Mesenchymal stem cell (in vitro differentiated cells and primary cell): ENCODE results near the gene IRF4.

Experiments
- DNase-seq: peaks from one replicate; pipeline ENCODE4 v3.0.0-alpha.2; 2013
- H2AFZ ChIP-seq: one replicate; pipeline ENCODE4 v1.6.1; 2013; ENCODE audit warnings: low read depth, mild to moderate bottlenecking, control low read depth, inconsistent platforms, low read length, moderate library complexity
- H2AK5ac ChIP-seq: 2 replicates; pipeline ENCODE4 v1.6.1; 2013; ENCODE audit warnings: low read length, moderate library complexity, mild to moderate bottlenecking, inconsistent platforms; ENCODE audit not compliant: severe bottlenecking
- H2BK120ac ChIP-seq: one replicate; pipeline ENCODE4 v1.6.1; 2013; ENCODE audit warnings: low read depth, mild to moderate bottlenecking, inconsistent platforms, low read length, moderate library complexity
- H2BK12ac ChIP-seq, 2 experiments: one replicate each; pipeline ENCODE4 v1.6.1; 2013; ENCODE audit warnings: inconsistent platforms in 2 of 2, low read length in 2 of 2, mild to moderate bottlenecking in 2 of 2, moderate library complexity in 2 of 2, control low read depth in 1 of 2
- H2BK15ac ChIP-seq: one replicate; pipeline ENCODE4 v1.6.1; 2013; ENCODE audit warnings: mild to moderate bottlenecking, low read depth, inconsistent platforms; ENCODE audit not compliant: poor library complexity, severe bottlenecking
- H2BK5ac ChIP-seq: 2 replicates; pipeline ENCODE4 v1.6.1; 2013; ENCODE audit warnings: low read depth, mild to moderate bottlenecking, low read length, control low read depth, inconsistent platforms; ENCODE audit not compliant: poor library complexity, severe bottlenecking
- H3K14ac ChIP-seq, 2 experiments: one replicate each; pipeline ENCODE4 v1.6.1; 2013; ENCODE audit warnings: inconsistent platforms in 2 of 2, low read length in 2 of 2, control low read depth in 1 of 2, mild to moderate bottlenecking in 1 of 2, moderate library complexity in 1 of 2
- H3K18ac ChIP-seq, 2 experiments: one replicate each; pipeline ENCODE4 v1.6.1; 2013; ENCODE audit warnings: inconsistent platforms in 2 of 2, low read length in 2 of 2, control low read depth in 1 of 2, low read depth in 1 of 2, mild to moderate bottlenecking in 1 of 2
- H3K23ac ChIP-seq, 2 experiments: one replicate each; pipeline ENCODE4 v1.6.1; 2013; ENCODE audit warnings: inconsistent platforms in 2 of 2, low read length in 2 of 2, mild to moderate bottlenecking in 2 of 2, moderate library complexity in 2 of 2, control low read depth in 1 of 2
- H3K27ac ChIP-seq: 2 replicates; pipeline ENCODE4 v1.5.1; 2013; ENCODE audit warnings: mild to moderate bottlenecking, moderate library complexity, low read length, control low read depth, inconsistent platforms; ENCODE audit not compliant: poor library complexity, severe bottlenecking
- H3K27me3 ChIP-seq, 2 experiments: 2 replicates each; pipeline versions ENCODE4 v1.6.1 to v1.7.0; 2013; ENCODE audit warnings: low read length in 2 of 2, mild to moderate bottlenecking in 2 of 2, moderate library complexity in 2 of 2, control low read depth in 1 of 2, inconsistent platforms in 1 of 2; ENCODE audit not compliant: control insufficient read depth in 1 of 2, insufficient read depth in 1 of 2
- H3K36me3 ChIP-seq, 2 experiments: 2 replicates each; pipeline versions ENCODE4 v1.6.1 to v1.7.0; 2013; ENCODE audit warnings: low read length in 2 of 2, control low read depth in 1 of 2, inconsistent platforms in 1 of 2, low read depth in 1 of 2, mild to moderate bottlenecking in 1 of 2; ENCODE audit not compliant: insufficient read depth in 2 of 2, control insufficient read depth in 1 of 2
- H3K4ac ChIP-seq, 2 experiments: one replicate each; pipeline ENCODE4 v1.6.1; 2013; ENCODE audit warnings: inconsistent platforms in 2 of 2, low read length in 2 of 2, mild to moderate bottlenecking in 2 of 2, moderate library complexity in 2 of 2, control low read depth in 1 of 2, low read depth in 1 of 2
- H3K4me1 ChIP-seq: 2 replicates; pipeline ENCODE4 v1.6.1; 2013; ENCODE audit warnings: low read depth, low read length, control low read depth; ENCODE audit not compliant: control insufficient read depth, insufficient read depth
- H3K4me2 ChIP-seq: 2 replicates; pipeline ENCODE4 v1.6.1; 2013; ENCODE audit warnings: low read length, mild to moderate bottlenecking, inconsistent platforms; ENCODE audit not compliant: poor library complexity, severe bottlenecking
- H3K4me3 ChIP-seq, 2 experiments: 2 replicates each; pipeline versions ENCODE4 v1.5.1 to v1.7.0; 2013; ENCODE audit warnings: low read length in 2 of 2, mild to moderate bottlenecking in 2 of 2, control low read depth in 1 of 2, low read depth in 1 of 2; ENCODE audit not compliant: insufficient read depth in 1 of 2
- H3K79me1 ChIP-seq: replicated peaks from 2 replicates; pipeline ENCODE4 v1.6.1; 2013; ENCODE audit warnings: mild to moderate bottlenecking, control low read depth, low read length, inconsistent platforms; ENCODE audit not compliant: poor library complexity, severe bottlenecking
- H3K9ac ChIP-seq: 2 replicates; pipeline ENCODE4 v1.7.0; 2013; ENCODE audit warnings: mild to moderate bottlenecking, low read length, moderate library complexity
- H3K9me3 ChIP-seq: 2 replicates; pipeline ENCODE4 v1.7.0; 2013; ENCODE audit warnings: mild to moderate bottlenecking, low read length; ENCODE audit not compliant: control insufficient read depth
- H4K8ac ChIP-seq: one replicate; pipeline ENCODE4 v1.6.1; 2013; ENCODE audit warnings: inconsistent platforms, mild to moderate bottlenecking, low read length, moderate library complexity
- H4K91ac ChIP-seq: one replicate; pipeline ENCODE4 v1.6.1; 2013; ENCODE audit warnings: mild to moderate bottlenecking, low read length, inconsistent platforms
- WGBS: methylation state at CpG from one replicate; pipeline ENCODE4 v1.1.7; 2013; ENCODE audit warnings: mixed read lengths; 5-methylcytosine and 5-hydroxymethylcytosine counted together

Gene IRF4

GRCh38 chr6:448296-449056, 56.9 kb downstream of the IRF4 start:
- no peak overlapping the region for H2AK5ac ChIP-seq
- peaks cover 6% of the 10 kb centered on the region in 2 experiments for H3K27me3 ChIP-seq
- no peak overlapping the region for H4K91ac ChIP-seq
- no peak overlapping the region for H3K18ac ChIP-seq
- no peak overlapping the region for H3K9ac ChIP-seq
- no peaks in the 10 kb centered on the region for H3K9me3 ChIP-seq
- no peaks in the 10 kb centered on the region for H3K36me3 ChIP-seq
- no peak overlapping the region for H2BK120ac ChIP-seq
- DNase-seq: no peak
- WGBS: 86% methylated on average over 16 of the region's 19 CpGs
- H3K4ac ChIP-seq: no peak overlapping the region
- H3K4me1 ChIP-seq: peaks cover 13% of the 10 kb centered on the region
- H2BK5ac ChIP-seq: no peak overlapping the region
- no peak overlapping the region for H3K23ac ChIP-seq
- H3K14ac ChIP-seq: no peak overlapping the region
- H4K8ac ChIP-seq: no peak overlapping the region
- no peak overlapping the region for H3K27ac ChIP-seq
- H3K4me2 ChIP-seq: no peak overlapping the region
- no peak overlapping the region for H2BK12ac ChIP-seq
- peak overlapping the region in 1 of 2 experiments; percentile 30 for H3K4me3 ChIP-seq
- no peak overlapping the region for H2BK15ac ChIP-seq
- H3K79me1 ChIP-seq: no peaks in the 10 kb centered on the region
- no peak overlapping the region for H2AFZ ChIP-seq

DNA sequence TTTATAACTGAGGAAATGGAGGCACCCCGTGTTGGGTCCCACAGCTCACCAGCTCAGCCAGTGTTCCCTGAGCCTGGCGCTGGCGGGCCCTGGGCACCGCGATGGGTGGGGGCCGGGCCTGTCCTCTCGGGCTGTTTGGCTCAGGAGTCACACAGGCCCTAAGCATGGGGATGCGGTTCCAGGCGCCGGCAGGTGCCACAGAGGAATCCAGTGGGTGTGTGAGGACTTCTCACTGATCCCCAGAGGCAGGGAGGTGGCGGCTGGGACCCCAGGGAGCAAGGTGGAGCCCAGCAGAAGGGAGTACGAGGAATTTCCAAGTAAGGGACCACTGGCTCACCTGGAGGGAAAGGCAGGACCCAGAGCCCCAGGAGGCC, 57.5 kb downstream of the IRF4 start:
- Histone ChIP-seq H2BK12ac (no peak overlapping the region), H3K79me1 (no peaks in the 10 kb centered on the region)

DNA sequence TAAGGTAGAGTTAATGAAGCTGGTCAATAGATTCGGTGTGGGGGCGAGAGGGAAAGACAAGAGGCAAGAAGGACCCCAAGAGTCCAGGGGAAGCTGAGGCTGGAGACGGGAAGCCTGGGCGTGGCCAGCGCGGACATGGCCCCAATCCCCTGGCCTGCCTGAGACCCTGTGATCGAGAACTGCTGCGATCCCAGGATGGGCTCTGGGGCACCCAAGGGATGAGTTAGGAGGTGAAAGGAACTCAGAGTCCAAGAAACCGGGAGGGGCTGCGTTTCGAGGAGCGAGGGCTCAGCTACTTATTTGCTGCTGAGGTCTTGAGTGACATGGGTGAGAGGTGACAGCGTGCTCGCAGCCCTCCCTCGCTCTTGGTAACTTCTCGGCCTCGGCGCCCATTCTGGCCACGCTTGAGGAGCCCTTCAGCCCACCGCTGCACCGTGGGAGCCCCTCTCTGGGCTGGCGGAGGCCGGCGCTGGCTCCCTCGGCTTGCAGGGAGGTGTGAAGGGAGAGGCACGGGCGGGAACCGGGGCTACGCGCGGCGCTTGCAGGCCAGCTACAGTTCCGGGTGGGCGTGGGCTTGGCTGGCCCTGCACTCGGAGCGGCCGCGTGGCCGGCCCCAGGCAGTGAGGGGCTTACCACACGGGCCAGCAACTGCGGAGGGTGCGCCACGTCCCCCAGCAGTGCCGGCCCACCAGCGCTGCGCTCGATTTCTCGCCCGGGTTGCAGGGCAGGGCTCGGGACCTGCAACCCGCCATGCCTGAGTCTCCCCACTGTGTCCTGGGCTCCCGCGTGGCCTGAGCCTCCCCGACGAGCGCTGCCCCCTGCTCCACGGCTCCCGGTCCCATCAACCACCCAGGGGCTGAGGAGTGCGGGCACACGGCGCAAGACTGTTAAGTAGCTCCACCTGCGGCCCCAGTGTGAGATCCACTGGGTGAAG, 58.2 kb downstream of the IRF4 start:
- no peak overlapping the region for H4K8ac ChIP-seq
- peaks cover 13% of the 10 kb centered on the region for H3K4me1 ChIP-seq
- H3K79me1 ChIP-seq: no peaks in the 10 kb centered on the region
- H2BK12ac ChIP-seq: no peak overlapping the region
- H3K27me3 ChIP-seq: peaks cover 6% of the 10 kb centered on the region in 2 experiments
- H3K4ac ChIP-seq: no peak overlapping the region
- no peak overlapping the region for H3K23ac ChIP-seq
- no peak overlapping the region for H2BK15ac ChIP-seq
- H2BK5ac ChIP-seq: no peak overlapping the region
- H3K27ac ChIP-seq: no peak overlapping the region
- H3K4me3 ChIP-seq: no peak overlapping the region
- H3K9me3 ChIP-seq: no peaks in the 10 kb centered on the region
- WGBS: 91% methylated on average over 61 of the region's 62 CpGs
- H2AFZ ChIP-seq: no peak overlapping the region
- DNase-seq: no peak
- H2AK5ac ChIP-seq: no peak overlapping the region
- no peak overlapping the region for H3K14ac ChIP-seq
- no peak overlapping the region for H4K91ac ChIP-seq
- no peak overlapping the region for H2BK120ac ChIP-seq
- no peak overlapping the region for H3K4me2 ChIP-seq
- no peak overlapping the region for H3K9ac ChIP-seq
- H3K18ac ChIP-seq: no peak overlapping the region
- H3K36me3 ChIP-seq: no peaks in the 10 kb centered on the region

More for the DNA sequence above, 57.5 kb downstream of the IRF4 start:
- no peaks in the 10 kb centered on the region for H3K9me3 ChIP-seq
- H3K23ac ChIP-seq: no peak overlapping the region
- H3K36me3 ChIP-seq: no peaks in the 10 kb centered on the region
- H4K91ac ChIP-seq: no peak overlapping the region
- DNase-seq: no peak
- H3K4me1 ChIP-seq: peaks cover 13% of the 10 kb centered on the region
- no peak overlapping the region for H2BK5ac ChIP-seq
- no peak overlapping the region for H2BK120ac ChIP-seq
- H3K27ac ChIP-seq: no peak overlapping the region
- no peak overlapping the region for H3K4me3 ChIP-seq
- 84% methylated on average over 12 of the region's 12 CpGs for WGBS
- no peak overlapping the region for H3K14ac ChIP-seq
- H2AFZ ChIP-seq: no peak overlapping the region
- H3K4me2 ChIP-seq: no peak overlapping the region
- H2AK5ac ChIP-seq: no peak overlapping the region
- H2BK15ac ChIP-seq: no peak overlapping the region
- H3K18ac ChIP-seq: no peak overlapping the region
- no peak overlapping the region for H3K9ac ChIP-seq
- H3K4ac ChIP-seq: no peak overlapping the region
- H4K8ac ChIP-seq: no peak overlapping the region
- H3K27me3 ChIP-seq: peaks cover 6% of the 10 kb centered on the region in 2 experiments

DNA sequence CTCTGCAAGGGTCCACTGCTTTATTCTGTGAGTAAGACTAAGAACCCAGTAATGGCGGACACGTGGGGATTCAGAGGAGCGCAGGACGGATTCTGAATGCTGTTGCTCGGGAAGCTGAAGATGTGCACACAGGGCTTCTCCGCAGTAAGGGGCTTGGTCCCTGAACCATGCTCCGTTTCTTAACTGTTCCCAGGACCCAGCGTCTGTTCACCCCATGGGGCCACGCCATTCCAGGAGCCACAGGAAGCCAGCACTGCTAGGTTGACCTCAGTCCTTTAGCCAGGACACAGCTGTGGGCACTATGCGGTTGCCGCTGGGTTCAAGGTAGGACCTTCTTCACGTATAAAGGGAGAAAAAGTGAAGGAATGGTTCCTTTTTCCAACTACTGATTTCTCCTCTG, 59.8 kb downstream of the IRF4 start:
- H3K27ac ChIP-seq: no peak overlapping the region
- no peak overlapping the region for H2BK5ac ChIP-seq
- no peak overlapping the region for H3K4me2 ChIP-seq
- no peak overlapping the region for H3K4me3 ChIP-seq
- no peak overlapping the region for H3K4ac ChIP-seq
- no peak for DNase-seq
- no peak overlapping the region for H4K91ac ChIP-seq
- H3K14ac ChIP-seq: no peak overlapping the region
- peaks cover 6% of the 10 kb centered on the region in 2 experiments for H3K27me3 ChIP-seq
- H3K36me3 ChIP-seq: no peaks in the 10 kb centered on the region
- H2BK120ac ChIP-seq: no peak overlapping the region
- H3K9ac ChIP-seq: no peak overlapping the region
- no peaks in the 10 kb centered on the region for H3K79me1 ChIP-seq
- H3K4me1 ChIP-seq: peaks cover 10% of the 10 kb centered on the region
- WGBS: 84% methylated on average over 12 of the region's 12 CpGs
- H3K9me3 ChIP-seq: no peaks in the 10 kb centered on the region
- H3K23ac ChIP-seq: no peak overlapping the region
- H2BK15ac ChIP-seq: no peak overlapping the region
- no peak overlapping the region for H3K18ac ChIP-seq
- H2AFZ ChIP-seq: no peak overlapping the region
- H2AK5ac ChIP-seq: no peak overlapping the region
- H4K8ac ChIP-seq: no peak overlapping the region
- no peak overlapping the region for H2BK12ac ChIP-seq
